HG03378 (cell line): ENCODE results near the gene TIFAB.

Experiments
- ATAC-seq: cut with Tn5 transposase; IDR thresholded peaks from one replicate; pipeline ENCODE4 v1.9.1; 2021; ENCODE audit warnings: mild to moderate bottlenecking, moderate library complexity; ENCODE audit not compliant: unreplicated experiment

The TIFAB gene

GRCh38 chr5:135460246-135461033 lies 8.3 kb upstream of the TIFAB start:
- ATAC-seq, result no peak

DNA sequence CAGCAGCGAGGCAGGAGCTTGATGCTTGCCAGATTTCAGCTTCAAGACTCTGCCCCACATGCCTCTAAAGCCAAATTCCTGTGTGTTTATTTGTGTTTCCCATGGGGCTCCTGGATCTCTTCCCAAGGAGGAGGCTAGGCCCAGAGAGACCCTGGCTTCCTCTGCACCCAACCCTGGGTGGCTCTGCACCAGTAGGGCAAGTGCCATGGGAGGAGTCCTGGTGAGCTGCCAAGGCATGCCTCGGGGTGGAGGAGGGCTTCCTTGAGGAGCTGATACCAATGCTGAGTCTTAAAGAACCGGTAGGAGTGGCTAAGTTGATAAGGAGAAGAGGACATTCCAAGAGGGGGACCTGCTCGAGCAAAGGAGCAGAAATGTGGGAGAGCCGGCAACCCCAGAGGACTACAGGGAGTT lies 6.8 kb upstream of the TIFAB start:
- ATAC-seq, result no peak

- ATAC-seq, result no peak
Observed at GRCh38 chr5:135458356-135458755, 6.2 kb upstream of the TIFAB start.

DNA sequence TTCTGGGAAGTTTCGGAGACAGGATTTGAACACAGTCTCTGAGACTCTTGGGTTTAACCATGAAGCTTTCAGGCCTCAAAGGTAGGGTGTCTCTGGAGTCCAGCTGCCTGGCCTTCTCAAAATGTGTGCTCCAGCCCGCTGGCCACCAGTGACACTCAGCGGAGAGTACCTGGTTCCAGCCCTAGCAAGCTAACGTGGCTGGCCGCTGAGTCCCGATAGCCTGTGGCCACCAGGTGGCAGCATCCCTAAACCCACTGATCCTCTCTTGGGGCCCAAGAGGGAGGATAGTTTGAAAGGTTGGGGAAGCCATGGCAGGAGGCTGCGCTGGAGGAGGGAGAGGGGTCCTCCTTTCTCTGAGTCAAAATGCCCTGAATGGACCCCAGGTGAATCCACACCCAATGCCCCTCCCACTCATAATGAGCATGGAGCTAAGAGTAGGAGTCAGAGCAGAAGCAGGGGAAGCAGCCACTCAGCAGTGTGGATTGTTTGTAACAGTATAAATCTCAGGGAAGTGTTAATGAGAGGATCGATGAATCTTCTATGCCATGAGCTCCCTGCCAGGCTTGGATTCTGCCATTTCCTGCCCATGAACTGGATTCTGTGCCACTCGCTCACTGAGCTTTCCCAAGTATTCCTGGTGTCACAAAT lies 5.4 kb upstream of the TIFAB start:
- ATAC-seq, result peak; percentile 54

GRCh38 chr5:135456238-135457099 lies 4.3 kb upstream of the TIFAB start:
- ATAC-seq, result peak; percentile 73

DNA sequence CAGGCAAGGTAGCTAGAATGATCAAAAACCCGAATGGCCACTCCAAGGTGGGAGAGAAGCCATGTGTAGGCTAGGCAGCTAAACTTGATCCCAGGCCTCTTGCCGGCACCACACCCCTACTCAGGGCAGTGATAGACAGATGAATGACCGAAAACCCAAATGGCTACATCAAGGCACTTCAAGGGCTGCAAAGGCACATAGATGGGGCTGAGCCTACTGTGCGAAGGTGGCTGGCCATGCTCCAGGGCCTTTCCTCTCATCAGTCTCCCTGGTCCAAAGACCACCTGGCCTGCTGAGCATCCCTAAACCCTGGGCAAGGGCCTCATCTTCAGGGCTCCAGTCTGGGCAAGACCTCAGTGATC lies 3.7 kb upstream of the TIFAB start:
- ATAC-seq, result no peak

- no peak for ATAC-seq
Observed at GRCh38 chr5:135454946-135455345, 2.8 kb upstream of the TIFAB start.

GRCh38 chr5:135453613-135454012 lies 1.5 kb upstream of the TIFAB start:
- no peak for ATAC-seq

- no peak for ATAC-seq
Observed at GRCh38 chr5:135451581-135452320, 400 bp downstream of the TIFAB start.

GRCh38 chr5:135450952-135451351 lies 1.2 kb downstream of the TIFAB start:
- ATAC-seq, result no peak

GRCh38 chr5:135450336-135450735 lies 1.8 kb downstream of the TIFAB start:
- ATAC-seq, result no peak

DNA sequence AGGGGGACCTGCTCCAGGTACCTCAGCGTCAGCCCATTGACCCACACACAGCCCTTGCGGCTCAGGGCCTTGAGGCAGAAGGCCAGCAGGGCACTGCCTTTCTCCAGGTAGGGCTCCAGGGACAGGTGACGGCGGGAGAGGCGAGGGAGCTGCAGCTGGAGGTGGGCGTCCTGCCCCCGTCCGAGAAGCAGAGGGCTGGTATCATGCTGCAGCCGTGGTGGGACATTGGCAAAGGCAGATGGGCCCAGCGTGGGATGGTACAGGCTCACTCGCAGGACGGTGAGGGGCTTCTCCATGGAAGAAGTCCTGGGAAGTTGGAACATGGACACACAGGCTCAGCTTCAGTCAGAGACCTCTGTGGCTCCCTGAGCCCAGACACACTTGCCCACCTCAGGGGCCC lies 2.5 kb downstream of the TIFAB start:
- ATAC-seq, result no peak

DNA sequence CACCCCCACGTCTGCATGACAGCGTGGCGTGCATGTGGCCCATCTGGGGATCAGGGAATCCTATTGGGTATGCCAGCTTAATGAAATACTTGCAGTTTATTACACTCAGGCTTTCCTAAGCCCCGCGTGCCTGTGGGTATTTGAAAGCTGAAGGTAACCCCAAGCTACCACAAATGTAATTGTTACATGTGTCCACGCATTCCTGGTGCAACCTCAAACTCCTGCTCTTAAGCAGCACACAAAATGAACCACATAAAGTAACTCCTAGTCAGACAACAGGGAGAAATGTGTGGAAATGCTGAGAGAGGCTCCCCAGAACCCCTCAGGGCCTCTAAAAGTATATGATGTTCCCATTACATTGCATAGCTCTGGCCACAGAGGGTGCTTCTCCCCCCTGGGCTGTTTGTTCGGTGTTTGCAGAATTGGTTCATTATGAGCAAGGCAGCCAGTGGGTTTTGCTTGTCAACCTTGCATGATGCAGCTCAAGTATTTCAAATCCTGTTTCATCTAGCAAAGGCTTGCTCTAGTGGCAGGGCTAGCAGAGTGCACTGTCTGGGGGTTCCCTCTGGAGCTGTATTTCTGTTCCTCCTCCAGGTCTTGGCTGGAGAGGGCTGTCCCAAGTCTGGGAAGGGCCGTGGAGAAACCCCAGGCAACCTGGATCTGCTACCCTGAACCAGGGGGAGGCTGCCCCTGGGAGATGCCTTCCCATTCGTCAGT lies 3.2 kb downstream of the TIFAB start:
- ATAC-seq, result no peak

GRCh38 chr5:135448071-135448739 lies 3.9 kb downstream of the TIFAB start:
- no peak for ATAC-seq

- no peak for ATAC-seq
Observed at GRCh38 chr5:135447298-135447929, 4.7 kb downstream of the TIFAB start, which contains the start of gene DCANP1. Gene DCANP1 (minus strand): TSS chr5:135447348. CDS start chr5:135447108, 240 bp downstream.

- ATAC-seq, result no peak
Observed at GRCh38 chr5:135446615-135447014, 5.5 kb downstream of the TIFAB start.

- no peak for ATAC-seq
Observed at GRCh38 chr5:135446206-135446605, 5.9 kb downstream of the TIFAB start.

- no peak for ATAC-seq
Observed at GRCh38 chr5:135445306-135445985, 6.7 kb downstream of the TIFAB start.

GRCh38 chr5:135444881-135445280 lies 7.3 kb downstream of the TIFAB start:
- no peak for ATAC-seq
